Mesothelial cell of epicardium (in vitro differentiated cells): ENCODE measurements around the gene FAM83G. TPM values are rescaled to one million over a fixed set of nuclear protein-coding genes. Genes with fewer than 3 reads are reported as not detected.

Experiments used
- DNase-seq, 2 experiments: peaks; one replicate each; pipeline ENCODE4 v3.0.0; 2021; ENCODE audit warnings: low spot score in 2 of 2; ENCODE audit not compliant: unreplicated experiment in 2 of 2
- H3K27ac Mint-ChIP-seq: 2 replicates; pipeline ENCODE4 v1.8.0; 2021; ENCODE audit warnings: mixed read lengths
- H3K27me3 Mint-ChIP-seq: 2 replicates; pipeline ENCODE4 v1.8.0; 2021; ENCODE audit warnings: low read depth, mixed read lengths
- H3K36me3 Mint-ChIP-seq: 2 replicates; pipeline ENCODE4 v1.8.0; 2021; ENCODE audit warnings: mixed read lengths
- H3K4me1 Mint-ChIP-seq: 2 replicates; pipeline ENCODE4 v1.8.0; 2021; ENCODE audit warnings: mixed read lengths
- H3K4me3 Mint-ChIP-seq: 2 replicates; pipeline ENCODE4 v1.8.0; 2021; ENCODE audit warnings: mild to moderate bottlenecking, moderate library complexity, mixed read lengths
- H3K9me3 Mint-ChIP-seq: 2 replicates; pipeline ENCODE4 v1.8.0; 2021; ENCODE audit warnings: mixed read lengths
- total RNA-seq: library from RNA; stranded (reverse); gene quantifications from 3 replicates; pipeline ENCODE4 v1.2.1, GENCODE V29; 2021
- TF ChIP-seq, protein P1 (sequence below): fragments of 200-600 bp; sonication (generic); IDR thresholded peaks from one replicate; pipeline ENCODE4 v1.5.0; 2021; ENCODE audit warnings: antibody characterized with exemption; ENCODE audit not compliant: unreplicated experiment

FAM83G gene
- total RNA-seq, 1 donor from 2014 or later: 14.5 TPM

DNA sequence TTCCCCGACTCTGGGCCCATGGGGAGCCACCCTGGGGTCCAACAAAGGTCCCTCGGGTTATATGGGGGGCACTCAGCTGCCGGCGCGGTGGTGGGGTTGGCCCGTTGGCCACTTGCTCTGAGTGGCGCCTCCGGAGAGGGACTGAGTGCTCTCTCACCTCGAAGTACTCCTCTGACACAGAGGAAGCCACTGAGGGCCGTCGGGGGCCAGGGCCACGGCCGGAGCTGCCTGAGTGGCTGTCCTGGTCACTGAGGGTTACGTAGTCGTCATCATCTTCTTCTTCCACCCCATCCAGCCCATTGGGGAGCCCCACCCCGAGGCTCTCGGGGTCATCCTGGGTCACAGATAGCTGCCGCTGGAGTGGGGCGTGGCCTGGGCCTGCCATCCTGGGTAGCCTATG lies 26.9 kb downstream of the FAM83G start:
- no peaks in the 10 kb centered on the region for H3K9me3 Mint-ChIP-seq
- peaks cover 4% of the 10 kb centered on the region for H3K36me3 Mint-ChIP-seq
- H3K27ac Mint-ChIP-seq: no peak overlapping the region
- no peaks in the 10 kb centered on the region for H3K27me3 Mint-ChIP-seq
- TF ChIP-seq, protein P1, sequence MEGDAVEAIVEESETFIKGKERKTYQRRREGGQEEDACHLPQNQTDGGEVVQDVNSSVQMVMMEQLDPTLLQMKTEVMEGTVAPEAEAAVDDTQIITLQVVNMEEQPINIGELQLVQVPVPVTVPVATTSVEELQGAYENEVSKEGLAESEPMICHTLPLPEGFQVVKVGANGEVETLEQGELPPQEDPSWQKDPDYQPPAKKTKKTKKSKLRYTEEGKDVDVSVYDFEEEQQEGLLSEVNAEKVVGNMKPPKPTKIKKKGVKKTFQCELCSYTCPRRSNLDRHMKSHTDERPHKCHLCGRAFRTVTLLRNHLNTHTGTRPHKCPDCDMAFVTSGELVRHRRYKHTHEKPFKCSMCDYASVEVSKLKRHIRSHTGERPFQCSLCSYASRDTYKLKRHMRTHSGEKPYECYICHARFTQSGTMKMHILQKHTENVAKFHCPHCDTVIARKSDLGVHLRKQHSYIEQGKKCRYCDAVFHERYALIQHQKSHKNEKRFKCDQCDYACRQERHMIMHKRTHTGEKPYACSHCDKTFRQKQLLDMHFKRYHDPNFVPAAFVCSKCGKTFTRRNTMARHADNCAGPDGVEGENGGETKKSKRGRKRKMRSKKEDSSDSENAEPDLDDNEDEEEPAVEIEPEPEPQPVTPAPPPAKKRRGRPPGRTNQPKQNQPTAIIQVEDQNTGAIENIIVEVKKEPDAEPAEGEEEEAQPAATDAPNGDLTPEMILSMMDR: no peak
- DNase-seq: no peak
- H3K4me3 Mint-ChIP-seq: no peak overlapping the region
- peaks cover 5% of the 10 kb centered on the region for H3K4me1 Mint-ChIP-seq

- Mint-ChIP-seq H3K27me3 (no peaks in the 10 kb centered on the region), H3K36me3 (peaks cover 4% of the 10 kb centered on the region), H3K27ac (no peak overlapping the region), H3K4me1 (peaks cover 5% of the 10 kb centered on the region), H3K4me3 (no peak overlapping the region), H3K9me3 (no peaks in the 10 kb centered on the region)
- no peak for DNase-seq
- TF ChIP-seq, protein P1: no peak
These were observed 27.5 kb downstream of the FAM83G start for GRCh38 chr17:18977021-18977420.

GRCh38 chr17:18976201-18976600 lies 28.4 kb downstream of the FAM83G start:
- no peak for DNase-seq
- TF ChIP-seq, protein P1: no peak
- H3K9me3 Mint-ChIP-seq: no peaks in the 10 kb centered on the region
- H3K4me1 Mint-ChIP-seq: peaks cover 4% of the 10 kb centered on the region
- no peaks in the 10 kb centered on the region for H3K27me3 Mint-ChIP-seq
- no peak overlapping the region for H3K27ac Mint-ChIP-seq
- H3K36me3 Mint-ChIP-seq: peaks cover 4% of the 10 kb centered on the region
- no peak overlapping the region for H3K4me3 Mint-ChIP-seq

DNA sequence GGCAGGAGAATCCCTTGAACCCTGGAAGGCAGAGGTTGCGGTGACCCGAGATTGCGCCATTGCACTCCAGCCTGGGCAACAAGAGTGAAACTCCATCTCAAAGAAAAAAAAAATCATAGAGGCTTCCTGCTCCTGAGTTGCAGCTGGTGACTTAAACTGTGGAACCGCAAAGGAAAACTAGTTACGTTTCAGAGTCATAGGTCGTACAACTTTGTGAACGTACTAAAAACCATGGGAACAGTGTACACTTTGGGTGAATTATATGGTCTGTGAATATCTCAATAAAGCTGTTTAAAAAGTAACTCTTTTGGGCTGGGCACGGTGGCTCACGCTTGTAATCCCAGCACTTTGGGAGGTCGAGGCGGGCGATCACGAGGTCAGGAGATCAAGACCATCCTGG lies 29.0 kb downstream of the FAM83G start:
- Mint-ChIP-seq H3K4me3 (no peak overlapping the region), H3K36me3 (peaks cover 4% of the 10 kb centered on the region), H3K27ac (no peak overlapping the region), H3K9me3 (no peaks in the 10 kb centered on the region), H3K4me1 (no peaks in the 10 kb centered on the region), H3K27me3 (no peaks in the 10 kb centered on the region)
- TF ChIP-seq, protein P1: no peak
- DNase-seq: no peak

GRCh38 chr17:18974407-18975149 lies 30.0 kb downstream of the FAM83G start:
- Mint-ChIP-seq H3K9me3 (no peaks in the 10 kb centered on the region), H3K27ac (no peak overlapping the region), H3K36me3 (peaks cover 8% of the 10 kb centered on the region), H3K4me1 (no peaks in the 10 kb centered on the region), H3K27me3 (no peaks in the 10 kb centered on the region), H3K4me3 (no peak overlapping the region)
- no peak for DNase-seq
- TF ChIP-seq, protein P1: no peak
